Activated CD4-positive, alpha-beta T cell treated with anti-CD3 and anti-CD28 coated beads, Interleukin-2, Interleukin-4, amounts not matched to agents 100 ng/mL and 50 ng/mL, durations not matched to agents 16 hours and 8 hours (primary cell): Measurements from ENCODE around the gene CYP21A2.
"Not testable (repeated sequence)": the region's sequence is repeated elsewhere in the genome, so short reads cannot be mapped to it uniquely, and the experiment has no call there.

Experiments
- DNase-seq: peaks from one replicate; pipeline ENCODE4 v3.0.0-alpha.2; 2020; ENCODE audit warnings: low spot score

CYP21A2 gene

DNA sequence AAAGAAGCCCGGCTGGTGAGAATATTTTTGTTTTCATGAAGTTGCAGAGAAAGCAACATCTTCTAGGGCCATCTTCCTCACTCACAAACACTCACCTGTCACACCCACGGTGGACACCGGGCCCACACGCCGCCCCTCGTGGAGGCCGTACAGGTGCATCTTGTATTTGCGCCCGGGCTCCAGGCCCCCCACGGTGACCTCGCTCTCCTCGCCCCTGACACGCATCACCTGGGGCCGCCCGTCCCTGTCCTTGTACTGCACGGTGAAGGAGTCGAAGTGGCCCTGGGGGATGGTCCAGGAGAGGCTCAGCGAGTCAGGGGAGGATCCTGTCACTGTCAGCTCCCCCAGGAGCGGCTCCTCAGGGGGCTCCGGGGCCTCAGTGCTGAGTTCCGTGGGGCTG lies 17.5 kb downstream of the CYP21A2 start:
- not testable (repeated sequence) for DNase-seq

DNA sequence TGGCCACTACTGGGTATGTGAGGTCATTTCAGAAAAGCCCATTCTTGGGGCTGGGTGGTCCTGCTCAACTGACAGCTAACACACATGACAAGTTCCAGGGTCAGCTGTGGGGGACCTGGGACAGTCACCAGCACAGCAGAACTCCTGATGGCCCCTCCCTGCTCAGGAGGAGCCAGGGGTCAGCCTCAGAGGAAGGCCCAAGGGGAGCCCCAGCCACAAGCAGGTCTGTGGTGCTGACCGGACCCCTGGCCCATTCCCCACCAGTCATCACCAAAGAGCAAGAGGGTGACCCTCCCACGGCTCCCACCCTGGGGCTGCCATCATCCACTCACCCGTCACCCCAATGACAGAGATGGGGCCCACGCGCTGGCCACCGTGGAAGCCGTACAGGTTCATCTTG lies 18.0 kb downstream of the CYP21A2 start:
- DNase-seq: no peak

DNA sequence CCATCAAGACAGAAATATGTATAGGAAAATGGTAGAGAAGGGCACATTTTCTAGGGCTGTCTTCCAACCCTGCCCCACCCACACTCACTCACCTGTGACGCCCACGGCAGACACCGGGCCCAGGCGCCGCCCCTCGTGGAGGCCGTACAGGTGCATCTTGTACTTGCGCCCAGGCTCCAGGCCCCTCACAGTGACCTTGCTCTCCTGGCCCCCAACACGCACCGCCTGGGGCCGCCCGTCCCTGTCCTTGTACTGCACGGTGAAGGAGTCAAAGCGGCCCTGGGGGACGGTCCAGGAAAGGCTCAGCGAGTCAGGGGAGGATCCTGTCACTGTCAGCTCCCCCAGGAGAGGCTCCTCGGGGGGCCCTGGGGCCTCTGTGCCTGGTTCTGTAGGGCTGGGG lies 19.8 kb downstream of the CYP21A2 start:
- no peak for DNase-seq

DNA sequence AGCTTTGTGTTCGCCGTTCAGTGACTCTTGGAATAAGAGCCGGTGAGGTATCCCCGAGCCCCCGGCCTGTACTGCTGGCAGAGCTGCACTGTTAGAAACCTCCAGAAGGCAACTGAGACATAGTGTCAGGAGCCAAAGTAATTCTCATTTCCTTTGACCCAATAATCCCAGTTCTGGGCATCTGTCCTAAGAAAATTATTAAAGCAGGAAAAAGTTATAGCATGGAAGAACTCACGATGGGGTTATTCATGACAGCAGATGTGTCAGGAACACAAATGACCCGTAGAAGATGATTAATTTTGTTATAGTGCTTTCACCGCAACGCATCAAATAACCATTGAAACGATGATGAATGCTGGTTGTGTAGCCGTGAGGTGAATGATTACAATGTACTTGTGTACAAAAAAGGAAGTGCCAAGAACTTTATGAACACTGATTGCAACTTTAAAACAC lies 20.3 kb downstream of the CYP21A2 start:
- no peak for DNase-seq

- DNase-seq: no peak
Observed at GRCh38 chr6:32060966-32061655, 22.9 kb downstream of the CYP21A2 start.

DNA sequence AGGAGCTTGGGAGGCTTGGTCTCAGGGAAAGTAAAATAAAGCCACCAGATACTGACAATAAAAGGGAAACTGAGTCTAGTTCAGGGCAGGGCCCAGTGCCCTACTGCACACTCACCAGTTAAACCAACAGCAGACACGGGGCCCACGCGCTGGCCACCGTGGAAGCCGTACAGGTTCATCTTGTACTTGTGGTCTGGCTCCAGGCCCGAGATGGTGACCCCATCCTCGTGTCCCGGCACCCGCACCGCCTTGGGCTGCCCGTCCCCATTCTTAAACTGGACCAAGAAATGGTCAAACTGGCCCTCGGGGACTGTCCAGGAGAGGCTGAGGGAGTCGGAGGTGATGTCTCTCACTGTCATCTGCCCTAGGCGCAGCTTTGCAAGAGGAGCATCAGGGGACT lies 26.5 kb downstream of the CYP21A2 start:
- DNase-seq: no peak

DNA sequence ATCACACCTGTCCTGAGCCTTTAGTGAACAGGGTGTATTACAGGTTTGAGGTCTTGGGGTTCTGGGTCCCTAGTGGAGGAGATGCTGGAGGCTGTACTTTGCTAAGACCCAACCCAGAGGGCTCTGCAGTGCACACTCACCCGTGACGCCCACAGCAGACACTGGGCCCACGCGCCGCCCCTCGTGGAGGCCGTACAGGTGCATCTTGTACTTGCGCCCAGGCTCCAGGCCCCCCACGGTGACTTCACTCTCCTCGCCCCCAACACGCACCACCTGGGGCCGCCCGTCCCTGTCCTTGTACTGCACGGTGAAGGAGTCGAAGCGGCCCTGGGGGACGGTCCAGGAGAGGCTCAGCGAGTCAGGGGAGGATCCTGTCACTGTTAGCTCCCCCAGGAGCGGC lies 29.3 kb downstream of the CYP21A2 start:
- DNase-seq: not testable (repeated sequence)

DNA sequence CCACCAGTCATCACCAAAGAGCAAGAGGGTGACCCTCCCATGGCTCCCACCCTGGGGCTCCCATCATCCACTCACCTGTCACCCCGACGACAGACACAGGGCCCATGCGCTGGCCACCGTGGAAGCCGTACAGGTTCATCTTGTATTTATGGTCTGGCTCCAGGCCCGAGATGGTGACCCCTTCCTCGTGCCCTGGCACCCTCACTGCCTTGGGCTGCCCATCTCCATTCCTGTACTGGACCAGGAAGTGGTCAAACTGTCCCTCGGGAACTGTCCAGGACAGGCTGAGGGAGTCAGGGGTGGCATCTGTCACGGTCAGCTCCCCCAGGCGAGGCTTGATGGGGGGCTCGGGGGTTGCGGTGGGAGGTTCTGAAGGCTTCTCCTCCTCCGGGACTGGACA lies 30.1 kb downstream of the CYP21A2 start:
- not testable (repeated sequence) for DNase-seq

DNA sequence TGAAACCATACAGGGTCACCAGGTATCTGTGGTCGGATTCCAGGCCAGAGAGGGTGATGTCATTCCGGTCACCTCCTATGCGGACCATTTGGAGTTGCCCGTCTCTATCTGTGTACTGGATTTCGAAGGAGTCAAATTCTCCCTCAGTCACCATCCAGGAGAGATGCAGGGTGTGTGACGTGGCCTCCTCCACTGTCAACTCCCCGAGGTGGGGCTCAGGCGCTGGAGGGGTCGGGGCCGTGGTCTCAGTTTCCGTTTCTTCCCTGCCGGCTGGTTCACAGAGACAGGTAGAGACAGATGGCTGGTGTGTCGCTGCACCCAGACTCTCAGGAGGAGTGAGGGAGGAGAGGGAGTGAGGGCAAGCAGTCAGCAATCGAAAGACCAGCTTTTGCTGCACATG lies 30.7 kb downstream of the CYP21A2 start:
- DNase-seq: no peak

GRCh38 chr6:32069460-32069859 lies 31.2 kb downstream of the CYP21A2 start:
- DNase-seq: no peak

GRCh38 chr6:32069878-32070515 lies 31.8 kb downstream of the CYP21A2 start:
- no peak for DNase-seq

DNA sequence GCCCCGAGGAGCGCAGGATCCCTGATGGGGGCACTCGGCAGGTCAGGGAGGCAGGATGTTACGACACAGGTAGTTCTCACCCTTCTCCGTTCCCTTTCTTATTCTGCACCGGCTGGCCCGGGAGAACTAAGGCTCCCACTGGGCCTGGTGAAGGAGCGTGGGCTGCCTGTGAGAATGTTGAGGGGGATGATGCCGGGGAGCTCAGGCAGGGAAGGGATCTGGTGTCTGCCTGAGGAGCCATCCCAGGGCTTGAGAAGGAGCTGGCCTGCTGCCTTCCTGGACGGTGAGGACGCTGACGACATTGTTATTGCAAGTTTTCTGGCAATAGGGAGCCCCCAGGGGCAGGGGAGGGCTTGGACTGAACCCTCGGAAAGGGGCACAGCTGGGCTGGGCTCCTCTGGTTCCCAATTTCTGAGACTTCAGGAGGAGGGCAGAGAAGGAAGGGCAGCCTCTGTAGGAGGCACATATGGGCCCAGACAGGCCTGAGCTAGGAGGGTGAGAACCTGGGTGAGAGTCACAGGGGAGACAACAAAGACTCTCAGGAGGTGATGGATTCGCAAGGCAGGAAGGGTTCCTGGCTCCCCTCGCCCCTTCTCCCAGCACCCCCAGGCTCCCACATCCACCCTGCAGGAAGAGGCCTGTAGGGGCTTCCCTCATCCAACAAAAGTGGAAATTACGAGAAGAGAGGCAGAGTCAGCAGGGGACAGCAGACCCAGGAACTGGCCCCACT lies 32.8 kb downstream of the CYP21A2 start:
- no peak for DNase-seq

DNA sequence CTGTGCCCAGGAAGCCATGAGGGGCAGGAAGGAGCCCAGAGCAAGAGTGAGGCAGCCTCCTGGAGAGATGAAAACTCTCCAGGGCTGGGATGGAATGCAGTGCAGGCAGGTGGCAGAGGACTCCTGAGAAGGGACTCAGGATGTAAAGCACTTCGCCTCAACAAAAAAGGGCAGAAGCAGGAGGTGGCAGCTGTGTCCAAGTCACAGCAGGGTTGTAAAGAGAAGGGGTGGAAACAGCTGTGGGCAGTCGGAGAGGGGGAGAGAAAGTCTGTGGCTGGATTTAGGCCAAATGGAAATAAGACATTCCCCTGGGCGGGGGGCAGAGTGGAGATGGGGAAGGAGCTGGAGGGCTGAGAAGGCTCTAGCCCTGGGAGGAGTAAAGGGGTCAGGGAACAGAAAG lies 34.9 kb downstream of the CYP21A2 start:
- no peak for DNase-seq

DNA sequence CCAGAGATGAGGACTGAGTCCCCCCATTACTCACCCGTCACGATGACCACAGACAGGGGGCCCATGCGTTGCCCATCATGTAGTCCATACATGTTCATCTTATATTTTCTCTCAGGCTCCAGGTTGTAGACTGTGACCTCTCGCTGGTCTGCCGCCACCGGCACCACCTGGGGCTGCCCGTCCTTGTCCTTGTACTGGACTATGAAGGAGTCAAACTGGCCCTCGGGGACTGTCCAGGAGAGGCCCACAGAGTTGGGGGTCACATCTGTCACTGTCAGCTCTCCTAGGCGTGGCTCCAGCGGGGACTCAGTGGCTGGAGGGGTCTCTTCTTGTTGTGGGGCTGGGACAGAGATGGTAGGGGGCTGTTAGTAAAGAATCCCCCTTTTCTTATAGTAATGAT lies 35.4 kb downstream of the CYP21A2 start:
- no peak for DNase-seq

- DNase-seq: no peak
Observed at GRCh38 chr6:32074996-32075532, 36.8 kb downstream of the CYP21A2 start.

DNA sequence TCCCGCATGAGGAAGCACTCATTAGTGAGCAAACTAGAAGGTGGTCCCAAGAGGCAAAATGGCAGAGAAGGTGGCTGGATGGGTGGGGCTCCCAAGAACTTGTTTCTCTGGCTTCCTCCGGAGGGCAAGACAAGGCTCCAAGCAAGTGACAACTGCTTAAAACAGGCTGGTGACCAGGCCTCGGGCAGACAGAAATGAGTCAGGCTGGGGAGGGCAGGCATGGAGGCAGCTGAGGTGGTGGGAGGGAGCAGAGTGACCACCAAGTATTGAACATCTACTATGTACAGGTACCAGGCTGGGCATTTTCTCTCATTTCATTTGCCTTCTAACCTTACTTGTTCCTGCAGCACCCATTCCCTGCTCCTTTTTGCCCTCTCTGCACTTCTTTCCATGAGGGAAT lies 37.6 kb downstream of the CYP21A2 start:
- no peak for DNase-seq

DNA sequence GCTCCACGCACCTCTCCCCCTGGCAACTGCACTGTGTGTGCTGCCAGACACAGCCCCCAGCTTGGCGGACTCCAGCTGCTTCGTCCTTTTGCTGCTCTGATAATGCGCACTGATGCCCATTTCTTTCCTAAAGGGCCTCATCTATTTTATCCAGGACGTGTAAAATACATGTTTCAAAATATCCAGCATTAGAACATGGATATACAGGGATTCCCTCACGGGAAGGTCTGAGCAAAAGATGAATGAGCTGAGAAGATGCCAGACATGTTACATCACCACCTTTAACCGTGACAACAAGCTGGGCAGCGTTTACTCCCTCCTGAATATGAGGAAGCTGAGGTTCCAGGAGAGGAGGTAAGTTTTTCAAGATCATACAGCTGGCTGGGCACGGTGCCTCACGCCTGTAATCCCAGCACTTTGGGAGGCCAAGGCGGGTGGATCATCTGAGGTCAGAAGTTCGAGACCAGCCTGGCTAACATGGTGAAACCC lies 38.1 kb downstream of the CYP21A2 start:
- no peak for DNase-seq

DNA sequence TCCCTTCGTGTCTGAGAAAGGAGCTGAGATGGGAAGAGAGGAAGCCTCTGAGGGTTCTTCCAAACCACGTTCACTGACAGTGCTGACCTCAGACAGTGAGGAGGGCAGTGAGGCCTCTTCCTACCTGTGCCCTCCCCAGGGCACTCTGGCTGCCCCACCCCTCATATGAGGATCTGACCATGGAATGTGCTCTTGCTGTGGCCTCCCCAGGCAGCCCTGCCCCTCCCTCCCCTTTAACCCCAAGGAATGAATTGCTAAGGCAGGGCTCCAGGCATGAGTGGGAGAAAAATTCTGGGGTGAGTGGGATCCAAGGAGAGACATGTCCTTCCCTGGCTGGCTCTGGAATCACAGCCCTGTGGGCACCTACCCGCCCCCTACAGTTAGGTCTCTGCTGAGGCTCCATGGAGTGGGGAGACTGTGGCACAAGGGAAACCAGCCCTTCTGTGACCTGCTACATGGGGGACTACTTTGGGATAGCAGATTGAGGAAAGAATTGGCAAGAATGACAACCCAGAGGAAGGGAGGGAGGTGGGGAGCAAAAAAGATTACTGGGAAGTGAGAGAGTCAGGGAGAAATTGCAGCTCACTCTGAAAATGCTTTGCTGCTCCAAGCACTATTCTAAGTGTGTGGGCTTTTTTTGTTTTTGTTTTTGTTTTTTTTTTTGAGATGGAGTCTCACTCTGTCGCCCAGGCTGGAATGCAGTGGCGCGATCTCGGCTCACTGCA lies 41.5 kb downstream of the CYP21A2 start:
- no peak for DNase-seq

GRCh38 chr6:32081168-32081990 lies 43.2 kb downstream of the CYP21A2 start:
- DNase-seq: no peak

- no peak for DNase-seq
Observed at GRCh38 chr6:32082478-32082877, 44.3 kb downstream of the CYP21A2 start.

DNA sequence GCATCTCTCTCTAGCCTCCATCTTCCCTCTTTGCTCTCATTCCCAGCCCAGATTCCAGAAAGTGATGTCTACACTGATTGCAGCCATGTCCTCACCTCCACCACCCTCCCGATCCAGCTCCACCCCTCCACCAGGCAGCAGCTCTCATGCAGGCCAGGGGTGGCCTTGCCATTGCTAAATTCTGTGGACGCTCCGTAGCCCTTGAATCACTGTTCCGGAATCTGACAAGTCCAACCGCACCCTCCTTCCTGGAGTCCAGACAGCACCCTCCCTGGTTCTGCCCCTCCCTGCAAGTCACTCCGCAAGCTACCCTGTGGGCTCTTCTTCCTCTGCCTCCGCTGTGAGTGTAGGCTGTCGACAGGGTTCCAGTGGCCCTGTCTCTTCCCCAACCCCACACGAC lies 44.7 kb downstream of the CYP21A2 start:
- no peak for DNase-seq
